ENCODE measurements around the gene FZR1.

DNA sequence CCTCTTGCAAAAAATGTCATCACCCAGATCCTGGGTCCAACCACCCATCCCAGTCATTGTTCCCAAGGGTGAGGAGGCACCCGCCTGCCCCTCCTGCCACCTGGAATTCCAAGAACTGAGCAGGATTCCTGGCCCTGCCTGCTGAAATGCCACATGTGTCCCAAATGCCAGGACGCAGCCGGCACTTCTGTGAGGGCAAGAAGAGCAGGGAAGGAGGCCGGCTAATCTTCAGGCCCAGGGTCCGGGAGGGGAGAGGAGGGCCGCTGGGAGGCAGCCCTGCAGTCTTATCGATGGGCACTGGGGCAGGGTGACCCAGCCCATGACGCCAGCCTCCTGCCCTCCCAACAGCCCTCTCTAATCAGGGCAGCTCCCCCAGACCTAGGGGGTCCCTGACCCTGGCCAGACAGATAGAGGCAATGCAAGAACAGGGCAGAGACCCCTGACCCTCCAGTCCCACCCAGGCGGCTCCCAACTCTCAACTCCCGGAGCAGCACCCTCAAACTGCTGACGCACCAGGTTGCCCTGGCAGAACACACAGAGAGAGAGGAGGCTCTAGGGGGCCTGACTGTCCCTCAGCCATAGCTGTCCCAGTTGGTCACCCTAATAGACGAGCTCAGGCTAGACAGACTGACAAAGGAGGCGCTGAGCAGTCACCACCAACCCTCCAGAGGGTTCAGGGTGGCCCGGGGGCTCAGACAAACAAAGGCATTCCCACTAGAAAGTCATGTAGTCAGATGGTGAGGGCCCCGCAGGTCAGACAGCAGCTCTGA lies 49.7 kb downstream of the FZR1 start:
- TF ChIP-seq POLR2A (IDR thresholded peaks at IDR 0.05): no peak
- no peak for TF ChIP-seq CTCF (IDR thresholded peaks at IDR 0.05)

All from testis (tissue), 2 donors.